ENCODE results near the gene PHKB. TPM values are rescaled to one million over a fixed set of nuclear protein-coding genes. Genes with fewer than 3 reads are reported as not detected.
A peak's percentile ranks its signal among the peaks of the same experiment; 100 is the strongest.

The PHKB gene
- total and polyA plus RNA-seq, 5 donors from 2014 or later: 28.8 to 96.6 (median 38.5) TPM

GRCh38 chr16:47493381-47494337, 32.5 kb downstream of the PHKB start:
- H3K27me3 Mint-ChIP-seq: no peaks in the 10 kb centered on the region
- H3K4me1 ChIP-seq (ENCODE audit: control insufficient read depth, insufficient read depth, low read length, poor library complexity, severe bottlenecking): peaks cover 26% of the 10 kb centered on the region
- peak overlapping the region; percentile 75 to 91 (median 86) for H3K4me3 Mint-ChIP-seq
- peaks cover 34% of the 10 kb centered on the region for H3K36me3 Mint-ChIP-seq
- peak overlapping the region; percentile 75 for H3K4me3 ChIP-seq (ENCODE audit: low read depth, low read length)
- peaks cover 0 to 30% (median 0%) of the 10 kb centered on the region in 7 donors for H3K9me3 Mint-ChIP-seq
- no peaks in the 10 kb centered on the region for H3K27me3 ChIP-seq (ENCODE audit: control insufficient read depth, insufficient read depth, low read length)
- ATAC-seq (ENCODE audit: low read depth in 2 of 2): peak; percentile 15 to 39
- H3K27ac Mint-ChIP-seq: peak overlapping the region; percentile 72 to 88 (median 87)
- H3K36me3 ChIP-seq (ENCODE audit: control insufficient read depth, insufficient read depth, low read length): peaks cover 10% of the 10 kb centered on the region
- peaks cover 30 to 68% (median 47%) of the 10 kb centered on the region in 4 donors for H3K4me1 Mint-ChIP-seq
- peak overlapping the region; percentile 61 for H3K27ac ChIP-seq (ENCODE audit: insufficient read depth, low read length, poor library complexity, severe bottlenecking)
- H3K9me3 ChIP-seq (ENCODE audit: control insufficient read depth in 2 of 2, low read length in 2 of 2): peaks cover 0 to 29% of the 10 kb centered on the region in 2 experiments
- DNase-seq: peak in 1 of 3 donors; percentile 44

GRCh38 chr16:47499080-47499699, 38.1 kb downstream of the PHKB start:
- peaks cover 42% of the 10 kb centered on the region for H3K36me3 Mint-ChIP-seq
- H3K27me3 ChIP-seq (ENCODE audit: control insufficient read depth, insufficient read depth, low read length): no peaks in the 10 kb centered on the region
- H3K4me3 Mint-ChIP-seq: no peak overlapping the region
- peaks cover 5 to 38% (median 18%) of the 10 kb centered on the region in 4 donors for H3K4me1 Mint-ChIP-seq
- H3K4me1 ChIP-seq (ENCODE audit: control insufficient read depth, insufficient read depth, low read length, poor library complexity, severe bottlenecking): peaks cover 4% of the 10 kb centered on the region
- H3K27me3 Mint-ChIP-seq: no peaks in the 10 kb centered on the region
- no peak overlapping the region for H3K27ac ChIP-seq (ENCODE audit: insufficient read depth, low read length, poor library complexity, severe bottlenecking)
- no peaks in the 10 kb centered on the region for H3K9me3 Mint-ChIP-seq
- H3K27ac Mint-ChIP-seq: no peak overlapping the region
- no peak overlapping the region for H3K4me3 ChIP-seq (ENCODE audit: low read depth, low read length)
- DNase-seq (no peak), ATAC-seq (ENCODE audit: low read depth in 2 of 2) (no peak)
- H3K36me3 ChIP-seq (ENCODE audit: control insufficient read depth, insufficient read depth, low read length): peaks cover 55% of the 10 kb centered on the region
- no peaks in the 10 kb centered on the region for H3K9me3 ChIP-seq (ENCODE audit: control insufficient read depth in 2 of 2, low read length in 2 of 2)

- H3K36me3 Mint-ChIP-seq: peaks cover 48% of the 10 kb centered on the region
- H3K9me3 Mint-ChIP-seq: no peaks in the 10 kb centered on the region
- DNase-seq (no peak), ATAC-seq (ENCODE audit: low read depth in 2 of 2) (no peak)
- Histone ChIP-seq H3K27ac (ENCODE audit: insufficient read depth, low read length, poor library complexity, severe bottlenecking) (no peak overlapping the region), H3K4me3 (ENCODE audit: low read depth, low read length) (no peak overlapping the region), H3K9me3 (ENCODE audit: control insufficient read depth in 2 of 2, low read length in 2 of 2) (no peaks in the 10 kb centered on the region), H3K27me3 (ENCODE audit: control insufficient read depth, insufficient read depth, low read length) (no peaks in the 10 kb centered on the region), H3K4me1 (ENCODE audit: control insufficient read depth, insufficient read depth, low read length, poor library complexity, severe bottlenecking) (no peaks in the 10 kb centered on the region), H3K36me3 (ENCODE audit: control insufficient read depth, insufficient read depth, low read length) (peaks cover 61% of the 10 kb centered on the region)
- no peak overlapping the region for H3K27ac Mint-ChIP-seq
- peaks cover 5 to 32% (median 12%) of the 10 kb centered on the region in 4 donors for H3K4me1 Mint-ChIP-seq
- H3K4me3 Mint-ChIP-seq: no peak overlapping the region
- no peaks in the 10 kb centered on the region for H3K27me3 Mint-ChIP-seq
Observed at GRCh38 chr16:47499700-47500264, 38.7 kb downstream of the PHKB start.

- no peaks in the 10 kb centered on the region for H3K27me3 ChIP-seq (ENCODE audit: control insufficient read depth, insufficient read depth, low read length)
- Mint-ChIP-seq H3K27ac (no peak overlapping the region), H3K36me3 (peaks cover 56% of the 10 kb centered on the region), H3K4me3 (no peak overlapping the region), H3K9me3 (no peaks in the 10 kb centered on the region), H3K27me3 (no peaks in the 10 kb centered on the region), H3K4me1 (peaks cover 11 to 12% (median 11%) of the 10 kb centered on the region in 4 donors)
- H3K36me3 ChIP-seq (ENCODE audit: control insufficient read depth, insufficient read depth, low read length): peaks cover 64% of the 10 kb centered on the region
- no peaks in the 10 kb centered on the region for H3K9me3 ChIP-seq (ENCODE audit: control insufficient read depth in 2 of 2, low read length in 2 of 2)
- H3K4me3 ChIP-seq (ENCODE audit: low read depth, low read length): no peak overlapping the region
- DNase-seq (no peak), ATAC-seq (ENCODE audit: low read depth in 2 of 2) (no peak)
- no peak overlapping the region for H3K27ac ChIP-seq (ENCODE audit: insufficient read depth, low read length, poor library complexity, severe bottlenecking)
- H3K4me1 ChIP-seq (ENCODE audit: control insufficient read depth, insufficient read depth, low read length, poor library complexity, severe bottlenecking): no peaks in the 10 kb centered on the region
Observed at GRCh38 chr16:47503936-47504335, 42.8 kb downstream of the PHKB start.

- Mint-ChIP-seq H3K4me1 (peaks cover 9 to 16% (median 12%) of the 10 kb centered on the region in 4 donors), H3K27ac (no peak overlapping the region), H3K4me3 (no peak overlapping the region), H3K9me3 (no peaks in the 10 kb centered on the region), H3K27me3 (no peaks in the 10 kb centered on the region), H3K36me3 (peaks cover 52% of the 10 kb centered on the region)
- Histone ChIP-seq H3K4me3 (ENCODE audit: low read depth, low read length) (no peak overlapping the region), H3K9me3 (ENCODE audit: control insufficient read depth in 2 of 2, low read length in 2 of 2) (no peaks in the 10 kb centered on the region), H3K4me1 (ENCODE audit: control insufficient read depth, insufficient read depth, low read length, poor library complexity, severe bottlenecking) (no peaks in the 10 kb centered on the region), H3K27ac (ENCODE audit: insufficient read depth, low read length, poor library complexity, severe bottlenecking) (no peak overlapping the region), H3K36me3 (ENCODE audit: control insufficient read depth, insufficient read depth, low read length) (peaks cover 61% of the 10 kb centered on the region), H3K27me3 (ENCODE audit: control insufficient read depth, insufficient read depth, low read length) (no peaks in the 10 kb centered on the region)
- ATAC-seq (ENCODE audit: low read depth in 2 of 2) (no peak), DNase-seq (no peak)
Observed at GRCh38 chr16:47504599-47504998, 43.5 kb downstream of the PHKB start.

GRCh38 chr16:47506800-47507199, 45.7 kb downstream of the PHKB start:
- no peak for DNase-seq
- H3K4me3 Mint-ChIP-seq: no peak overlapping the region
- peaks cover 8 to 22% (median 15%) of the 10 kb centered on the region in 4 donors for H3K4me1 Mint-ChIP-seq
- Histone ChIP-seq H3K27ac (ENCODE audit: insufficient read depth, low read length, poor library complexity, severe bottlenecking) (no peak overlapping the region), H3K27me3 (ENCODE audit: control insufficient read depth, insufficient read depth, low read length) (no peaks in the 10 kb centered on the region), H3K4me1 (ENCODE audit: control insufficient read depth, insufficient read depth, low read length, poor library complexity, severe bottlenecking) (no peaks in the 10 kb centered on the region), H3K36me3 (ENCODE audit: control insufficient read depth, insufficient read depth, low read length) (peaks cover 54% of the 10 kb centered on the region), H3K9me3 (ENCODE audit: control insufficient read depth in 2 of 2, low read length in 2 of 2) (no peaks in the 10 kb centered on the region), H3K4me3 (ENCODE audit: low read depth, low read length) (no peak overlapping the region)
- no peaks in the 10 kb centered on the region for H3K27me3 Mint-ChIP-seq
- peaks cover 52% of the 10 kb centered on the region for H3K36me3 Mint-ChIP-seq
- no peak overlapping the region for H3K27ac Mint-ChIP-seq
- H3K9me3 Mint-ChIP-seq: no peaks in the 10 kb centered on the region
- ATAC-seq (ENCODE audit: low read depth in 2 of 2): no peak

- Histone ChIP-seq H3K36me3 (ENCODE audit: control insufficient read depth, insufficient read depth, low read length) (peaks cover 52% of the 10 kb centered on the region), H3K4me3 (ENCODE audit: low read depth, low read length) (no peak overlapping the region), H3K27ac (ENCODE audit: insufficient read depth, low read length, poor library complexity, severe bottlenecking) (no peak overlapping the region), H3K9me3 (ENCODE audit: control insufficient read depth in 2 of 2, low read length in 2 of 2) (no peaks in the 10 kb centered on the region), H3K4me1 (ENCODE audit: control insufficient read depth, insufficient read depth, low read length, poor library complexity, severe bottlenecking) (no peaks in the 10 kb centered on the region), H3K27me3 (ENCODE audit: control insufficient read depth, insufficient read depth, low read length) (no peaks in the 10 kb centered on the region)
- H3K36me3 Mint-ChIP-seq: peaks cover 56% of the 10 kb centered on the region
- H3K4me1 Mint-ChIP-seq: peaks cover 7 to 22% (median 15%) of the 10 kb centered on the region in 4 donors
- DNase-seq: no peak
- H3K27me3 Mint-ChIP-seq: no peaks in the 10 kb centered on the region
- H3K4me3 Mint-ChIP-seq: no peak overlapping the region
- no peaks in the 10 kb centered on the region for H3K9me3 Mint-ChIP-seq
- peak overlapping the region in 2 of 3 donors; percentile 8 to 56 for H3K27ac Mint-ChIP-seq
- no peak for ATAC-seq (ENCODE audit: low read depth in 2 of 2)
Observed at GRCh38 chr16:47507701-47508100, 46.6 kb downstream of the PHKB start.
